NCI-H2171 (cell line): ENCODE data around the gene PHF19.

Experiments
- DNase-seq: peaks from one replicate; lab custom pipeline; 2025; lab: John Stamatoyannopoulos, UW

The PHF19 gene

DNA sequence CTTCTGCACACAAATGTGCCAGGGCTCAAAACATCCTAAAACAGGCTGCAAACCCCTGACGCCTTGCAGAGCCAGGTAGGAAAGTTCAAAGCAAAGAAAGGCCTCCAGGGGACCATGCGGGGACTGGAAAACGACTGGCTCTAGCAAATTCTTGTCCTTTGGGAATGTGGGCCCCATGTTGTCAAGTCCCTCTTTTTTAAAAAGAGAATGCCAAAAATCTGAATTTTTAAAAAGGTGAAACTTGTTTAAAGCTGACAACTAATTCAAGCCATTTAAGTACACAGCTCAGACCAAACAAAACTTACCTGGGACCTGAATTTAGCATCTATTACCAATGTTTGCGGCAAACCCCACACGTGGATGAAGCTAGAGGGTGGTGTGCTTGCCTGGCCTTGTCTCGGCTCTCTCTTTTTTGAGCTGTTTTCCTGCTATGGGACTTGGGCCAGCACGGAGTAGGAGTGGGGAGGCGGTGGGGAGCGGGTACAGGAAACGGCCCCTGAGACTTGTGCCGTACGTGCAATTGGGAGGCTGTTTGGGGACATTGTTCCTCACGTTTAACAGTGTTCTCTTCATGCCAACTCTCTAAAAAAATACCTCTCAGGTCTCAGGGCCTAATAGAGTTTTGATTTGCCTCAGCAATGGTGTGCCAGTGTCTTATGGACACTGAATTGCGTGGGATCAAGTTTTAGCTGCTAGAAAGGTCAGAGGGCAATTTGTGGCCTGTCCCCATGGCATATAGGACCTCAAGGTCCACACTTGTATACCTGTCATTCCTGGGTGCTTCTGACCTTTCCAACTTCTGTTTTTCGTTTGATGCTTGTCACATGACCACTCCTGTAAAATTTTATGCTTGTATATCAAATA, 15.1 kb upstream of the PHF19 start:
- no peak for DNase-seq

DNA sequence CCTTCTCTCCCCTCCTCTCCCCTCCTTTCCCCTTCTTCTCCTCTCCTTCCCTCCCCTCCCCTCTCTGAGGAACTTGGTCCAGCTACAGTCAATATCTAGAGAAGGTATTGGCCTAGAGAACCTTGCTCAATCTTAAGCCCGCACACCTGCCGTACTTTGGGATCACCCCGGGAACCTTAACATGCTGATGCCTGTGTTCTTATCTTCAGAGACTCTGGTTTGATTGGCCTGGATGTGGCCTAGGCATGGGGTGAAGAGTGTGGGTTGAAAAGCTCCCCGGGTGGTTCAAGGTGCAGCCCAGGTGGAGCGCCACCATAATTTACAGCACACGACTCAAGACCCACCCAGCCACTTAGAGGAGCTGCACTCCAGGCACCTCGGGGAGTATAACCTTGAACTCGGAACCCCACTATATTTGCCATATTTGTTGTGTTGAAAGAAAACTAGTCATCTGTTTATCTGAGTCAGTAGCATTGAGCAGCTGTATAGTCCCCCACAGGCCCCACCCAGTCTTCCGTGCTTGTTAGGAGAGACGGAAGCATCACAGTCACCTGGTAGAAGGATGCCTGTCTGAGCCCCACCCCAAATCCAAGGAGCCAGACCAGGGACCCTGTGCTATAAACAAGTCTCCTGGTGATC, 14.4 kb upstream of the PHF19 start:
- no peak for DNase-seq

DNA sequence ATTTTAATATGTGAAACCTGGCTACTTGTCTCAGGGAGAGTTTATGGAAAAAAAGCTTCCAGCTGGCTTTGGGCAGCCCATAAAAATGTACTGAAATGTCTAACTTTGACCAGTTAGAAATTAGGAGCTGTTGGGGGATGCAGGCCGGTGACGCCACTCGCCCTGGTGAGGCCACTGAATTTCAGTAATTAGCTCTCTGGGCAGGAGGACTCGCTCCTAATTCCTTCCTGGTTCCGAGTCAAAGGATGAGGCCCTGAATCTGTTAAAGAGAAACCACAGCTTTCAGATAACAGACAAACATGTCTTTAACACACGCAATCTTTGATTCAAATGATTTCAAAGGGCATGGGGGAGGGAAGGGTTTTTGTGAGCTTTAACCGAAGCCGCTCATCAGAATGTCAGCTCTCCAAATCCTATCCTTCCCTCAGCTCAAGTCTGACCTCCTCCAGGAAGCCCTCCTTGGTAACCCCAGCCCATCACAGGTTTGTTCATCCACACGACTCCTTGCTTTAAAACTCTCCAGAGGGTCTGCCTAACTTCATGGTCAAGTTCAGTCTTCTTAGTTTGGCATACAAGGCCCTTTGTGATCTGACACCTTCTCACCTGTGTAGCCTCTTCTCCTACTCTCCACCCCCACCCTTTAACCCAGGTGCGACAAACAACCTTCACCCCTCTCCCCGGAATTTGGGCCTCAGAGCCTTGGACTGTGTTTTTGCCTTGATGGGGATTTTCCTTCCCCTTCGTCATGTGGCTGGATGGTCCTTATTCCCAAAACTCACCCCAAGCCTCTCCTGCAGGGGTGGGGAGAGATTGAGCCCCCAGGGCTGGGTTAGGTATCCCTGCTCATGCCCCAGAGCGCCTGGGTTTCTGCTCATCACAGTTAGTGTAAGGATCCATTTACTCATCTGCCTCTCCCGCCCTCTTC, 13.6 kb upstream of the PHF19 start:
- no peak for DNase-seq

DNA sequence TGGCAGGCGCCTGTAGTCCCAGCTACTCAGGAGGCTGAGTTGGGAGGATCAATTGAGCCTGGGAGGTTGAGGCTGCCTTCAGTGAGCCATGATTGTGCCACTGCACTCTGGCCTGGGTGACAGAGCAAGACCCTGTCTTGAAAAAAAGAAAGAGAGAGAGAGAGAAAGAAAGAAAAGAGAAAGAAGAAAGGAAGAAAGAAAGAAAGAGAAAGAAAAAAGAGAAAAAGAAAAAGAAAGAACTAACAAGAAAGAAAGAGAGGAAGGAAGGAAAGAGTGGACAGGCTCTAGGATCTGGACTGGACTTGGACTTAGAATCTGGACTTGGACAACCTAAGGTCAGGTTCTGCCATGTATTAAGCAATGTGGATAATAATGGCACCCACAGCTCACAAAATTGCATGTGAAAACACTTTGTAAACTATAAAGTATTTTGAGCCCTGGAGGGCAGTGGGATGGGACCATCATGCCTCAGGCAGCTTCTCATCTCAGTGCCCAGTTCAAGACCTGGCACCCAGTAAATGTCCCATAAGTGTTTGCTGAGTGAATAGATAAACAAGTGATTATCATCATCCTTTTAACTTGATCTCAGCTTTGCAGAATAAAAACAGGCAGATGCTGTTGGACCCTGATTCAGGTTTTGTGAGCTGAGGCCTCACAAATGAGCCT, 12.8 kb upstream of the PHF19 start:
- DNase-seq, result no peak

DNA sequence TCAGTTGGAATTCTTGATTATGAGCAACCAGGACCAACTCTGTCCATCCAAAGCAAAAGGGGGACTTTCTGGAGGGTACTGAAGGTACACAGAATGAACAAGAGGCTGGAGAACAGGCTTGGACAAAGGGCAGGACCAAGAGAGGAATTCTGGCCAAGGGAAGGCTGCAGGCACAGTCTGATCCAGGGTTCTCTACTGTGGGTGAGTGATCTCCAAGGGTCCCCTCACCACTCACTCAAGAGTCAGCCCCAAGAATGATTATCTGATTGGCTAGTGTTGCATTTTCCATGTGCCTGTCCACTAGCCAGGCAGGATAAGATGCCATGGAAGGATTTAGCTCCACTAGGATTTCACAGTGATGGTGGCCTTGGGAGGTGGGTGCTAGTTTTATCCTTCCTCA, 11.6 kb upstream of the PHF19 start:
- DNase-seq, result no peak

DNA sequence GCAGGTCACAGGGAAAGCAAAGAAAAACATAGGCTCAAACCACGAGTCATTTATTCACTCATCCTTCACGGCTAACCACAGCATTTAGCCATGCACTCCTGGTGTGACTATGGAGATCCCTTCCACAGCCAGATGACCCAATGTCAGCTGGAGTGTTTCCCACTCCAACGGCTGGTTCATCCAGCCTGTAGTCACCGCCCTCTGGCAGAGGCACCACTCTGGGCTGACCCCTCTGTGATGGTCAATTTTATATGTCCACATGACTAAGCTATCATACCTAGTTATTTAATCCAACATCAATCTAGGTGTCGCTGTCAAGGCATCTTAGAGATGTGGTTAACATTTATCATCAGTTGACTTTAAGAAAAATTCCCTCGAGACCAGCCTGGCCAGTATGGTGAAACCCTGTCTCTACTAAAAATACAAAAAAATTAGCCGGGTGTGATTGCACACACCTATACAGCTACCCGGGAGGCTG, 9.5 kb upstream of the PHF19 start:
- DNase-seq, result no peak

DNA sequence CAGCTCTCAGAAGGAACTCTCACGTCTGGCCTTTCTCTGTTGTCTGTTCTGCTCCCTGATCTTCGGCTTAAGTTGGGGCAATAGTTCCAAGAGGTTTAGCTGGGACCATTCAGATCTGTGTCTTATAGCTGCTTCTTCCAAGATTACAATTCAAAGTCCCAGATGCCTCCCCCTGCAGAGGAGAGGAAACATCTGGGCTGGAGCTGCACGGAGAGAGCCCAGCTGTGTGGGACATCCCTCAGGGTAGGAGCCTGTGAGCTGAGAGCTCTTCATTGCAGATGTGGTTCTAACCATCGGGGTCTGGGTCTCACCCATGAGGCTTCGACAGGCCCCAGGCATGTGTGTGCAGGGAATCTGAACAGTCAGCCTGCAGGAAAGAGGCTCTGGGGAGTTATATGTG, 9.0 kb upstream of the PHF19 start:
- DNase-seq, result no peak

DNA sequence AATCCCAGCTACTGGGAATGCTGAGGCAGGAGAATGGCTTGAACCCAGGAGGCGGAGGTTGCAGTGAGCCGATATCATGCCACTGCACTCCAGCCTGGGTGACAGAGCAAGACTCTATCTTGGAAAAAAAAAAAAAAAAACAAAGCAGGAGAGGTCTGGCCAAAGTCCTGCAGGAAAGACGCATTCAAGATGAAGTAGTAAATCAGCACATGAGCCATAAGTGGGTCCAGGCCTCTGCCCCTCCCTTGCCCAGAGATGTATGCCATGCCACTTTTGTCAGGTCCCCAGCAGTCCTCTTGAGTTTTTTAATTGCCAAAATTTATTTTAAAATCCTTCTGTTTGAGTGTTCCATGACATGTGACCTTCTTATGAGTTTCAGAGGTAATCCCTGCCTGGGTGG, 8.5 kb upstream of the PHF19 start:
- no peak for DNase-seq

DNA sequence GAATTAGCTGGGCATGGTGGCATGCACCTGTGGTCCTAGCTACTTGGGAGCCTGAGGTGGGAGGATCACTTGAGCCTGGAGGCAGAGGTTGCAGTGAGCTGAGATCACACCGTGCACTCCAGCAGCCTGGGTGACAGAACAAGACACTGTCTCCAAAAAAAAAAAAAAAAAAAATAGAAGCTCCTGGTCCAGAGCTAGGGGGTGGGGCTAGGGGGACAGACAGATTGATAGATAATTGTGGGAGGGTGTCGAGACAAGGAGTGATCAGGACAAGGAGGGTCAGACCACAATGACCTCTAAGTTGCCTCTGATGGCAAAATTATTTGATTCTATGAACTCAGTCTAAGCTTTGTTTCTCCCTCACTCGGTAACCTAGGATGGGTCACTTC, 6.6 kb upstream of the PHF19 start:
- DNase-seq, result no peak

DNA sequence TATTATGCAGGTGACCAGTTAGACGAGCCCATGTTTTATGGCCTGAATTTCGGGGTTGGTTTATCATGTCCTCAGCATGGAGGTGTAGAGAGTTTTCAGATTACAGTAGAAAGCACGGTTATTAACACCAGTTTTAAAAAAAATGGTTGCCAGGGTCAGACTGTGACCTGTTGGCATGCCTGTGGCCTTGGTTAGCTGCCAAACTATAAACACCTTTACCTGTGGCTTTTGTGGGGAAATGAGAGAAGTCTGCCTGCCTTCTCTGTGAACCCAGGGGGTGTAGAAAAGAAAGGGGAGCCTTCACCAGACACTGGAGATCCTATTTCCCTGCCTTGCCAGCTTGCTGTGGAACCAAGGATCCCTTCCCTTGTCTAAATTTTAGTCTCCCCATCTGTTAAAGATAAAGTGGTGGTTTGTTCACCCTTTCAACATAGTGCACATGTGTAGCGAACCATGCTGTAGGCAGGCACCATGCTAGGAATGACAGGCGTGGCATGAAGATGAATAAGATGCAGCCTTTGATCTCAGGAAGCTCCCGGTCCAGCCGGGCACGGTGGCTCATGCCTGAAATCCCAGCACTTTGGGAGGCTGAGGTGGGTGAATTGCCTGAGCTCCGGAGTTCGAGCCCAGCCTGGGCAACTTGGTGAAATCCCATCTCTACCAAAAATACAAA, 6.1 kb upstream of the PHF19 start:
- no peak for DNase-seq

DNA sequence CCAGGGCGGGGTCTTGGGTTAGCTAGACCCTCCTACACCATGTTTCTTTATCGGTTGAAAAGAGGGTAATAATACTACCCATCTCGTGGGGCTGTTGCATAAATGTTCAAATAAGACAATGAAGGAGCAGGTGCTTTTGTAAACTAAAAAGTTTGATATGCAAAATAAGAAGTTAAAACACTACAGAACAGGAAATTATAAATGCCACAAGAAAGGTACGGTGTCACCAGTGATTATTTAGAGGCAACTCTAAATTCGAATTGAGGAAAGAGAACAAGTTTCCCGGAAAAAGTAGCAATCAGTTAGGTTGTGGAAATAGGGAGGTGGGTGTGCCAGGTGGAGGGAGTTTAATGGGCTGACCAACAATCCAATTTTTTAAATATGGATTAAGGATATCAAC, 2.5 kb upstream of the PHF19 start:
- no peak for DNase-seq

DNA sequence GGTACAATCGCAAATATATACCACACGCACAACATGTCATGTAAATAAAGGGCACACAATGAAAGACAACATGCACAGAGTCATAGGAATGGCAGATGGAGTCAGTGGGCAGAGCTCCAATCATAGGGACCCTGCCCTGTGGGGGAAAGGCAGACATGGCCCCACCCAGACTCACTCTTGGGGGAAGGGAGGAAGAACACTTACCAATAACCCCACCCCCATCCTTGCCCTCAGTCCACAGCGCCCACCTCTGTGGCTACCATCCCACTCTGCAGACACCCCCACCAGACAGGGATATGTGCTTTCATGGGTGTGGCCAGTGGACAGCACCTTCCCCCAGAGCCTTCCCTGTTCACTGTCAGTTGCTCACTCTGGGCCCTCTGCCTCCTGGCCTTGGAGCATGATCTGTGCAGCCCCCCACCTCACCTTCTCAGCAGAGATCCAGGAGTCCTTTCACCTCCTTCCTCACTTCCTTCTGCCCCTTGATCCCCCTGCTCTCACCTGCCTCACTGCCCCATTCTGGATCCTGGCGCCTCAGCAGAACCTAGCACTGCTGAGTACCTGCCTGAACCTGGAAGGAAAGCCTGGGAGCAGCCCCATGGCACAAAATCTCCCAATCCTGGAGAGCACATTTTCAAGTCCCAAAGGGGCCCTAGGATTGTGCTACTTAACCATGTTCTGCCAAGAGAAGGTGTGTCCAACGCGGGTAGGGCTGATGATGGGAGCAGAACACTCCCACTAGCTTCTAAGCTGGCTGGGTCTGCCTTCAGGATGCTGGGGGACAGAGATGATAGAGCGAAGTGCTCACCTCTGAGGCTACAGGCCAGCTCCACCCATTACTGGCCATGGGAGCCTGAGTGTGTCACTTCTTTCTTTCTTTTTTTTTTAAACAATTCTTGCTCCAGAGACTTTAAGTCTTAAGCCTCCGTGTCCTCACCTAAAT, 1.5 kb upstream of the PHF19 start:
- peak; percentile 28 for DNase-seq

DNA sequence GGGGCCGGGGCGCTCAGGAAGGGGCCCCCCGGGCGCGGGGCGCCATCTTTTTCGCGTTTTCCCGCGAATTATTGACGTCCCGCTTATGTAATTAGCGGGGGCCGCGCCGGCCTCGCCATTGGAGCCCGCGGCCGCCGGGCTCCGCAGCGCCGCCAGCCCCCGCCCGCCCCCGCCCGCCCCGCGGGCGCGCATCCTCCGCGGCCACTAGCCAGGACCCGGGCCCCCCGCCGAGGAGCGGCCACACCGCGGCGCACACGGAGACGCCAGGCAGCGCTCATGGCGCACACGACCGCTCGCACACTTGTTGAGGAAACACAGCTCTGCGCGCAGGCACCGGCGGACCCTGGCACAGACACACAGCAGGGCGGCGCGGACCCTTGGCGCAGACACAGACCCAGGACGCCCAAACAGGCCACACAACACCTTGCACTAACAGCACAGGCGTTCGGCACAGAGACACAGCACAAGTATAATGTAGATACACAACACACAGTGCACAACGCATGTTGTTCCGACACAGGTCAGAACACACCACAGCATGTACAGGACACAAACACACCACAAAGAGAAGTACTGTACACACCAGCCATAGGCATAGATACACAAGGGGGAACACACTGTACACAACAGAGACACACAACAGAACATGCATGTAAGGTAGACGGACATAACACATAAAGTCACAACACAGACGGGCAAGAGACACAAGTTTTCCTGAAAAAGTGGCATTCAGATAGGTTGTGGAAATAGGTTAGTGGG, 467 bp upstream of the PHF19 start:
- peak; percentile 82 for DNase-seq

DNA sequence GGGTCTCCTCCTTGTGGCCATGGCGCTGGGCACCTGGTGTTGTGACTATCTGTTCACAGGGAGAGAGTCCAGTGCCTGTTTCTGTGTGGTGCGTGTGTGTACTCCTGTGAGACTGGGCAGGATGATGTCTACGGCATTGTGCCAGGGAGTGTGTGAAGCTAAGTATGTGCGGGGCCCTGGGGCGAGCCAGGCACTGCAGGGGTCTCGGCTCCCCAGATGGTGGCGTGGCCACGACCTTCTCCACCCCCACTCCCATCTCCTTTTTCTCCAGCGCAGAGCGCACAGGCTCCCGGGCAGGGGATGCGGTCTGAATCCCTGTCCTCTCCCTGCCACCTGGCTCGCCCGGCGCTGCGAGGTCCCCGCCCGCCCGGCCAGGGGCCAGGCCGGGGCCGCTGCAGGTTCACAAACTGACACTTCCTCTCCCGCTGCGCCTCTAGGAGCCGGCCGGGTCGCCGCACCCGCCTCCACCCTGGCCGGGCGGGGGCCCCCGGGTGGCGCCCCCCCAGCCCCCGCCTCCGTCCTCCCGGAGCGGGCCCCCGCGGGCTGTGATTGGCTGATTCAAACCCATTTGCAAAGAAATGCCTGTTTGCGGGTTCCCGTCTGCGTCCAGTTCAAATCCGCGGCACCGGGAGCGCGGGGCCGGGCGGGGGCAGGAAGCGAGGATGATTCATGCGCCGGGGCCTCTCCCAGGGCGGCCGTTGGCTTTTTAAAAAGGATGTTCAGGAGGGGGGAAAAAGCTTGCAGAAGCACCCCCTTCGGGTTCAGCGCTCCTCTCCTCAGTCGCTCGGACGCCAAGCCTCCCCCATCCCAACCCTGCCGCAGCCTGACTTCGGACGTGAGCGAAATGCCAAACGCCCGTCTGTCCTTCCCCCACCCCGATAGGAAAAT, 790 bp downstream of the PHF19 start:
- DNase-seq, result peak; percentile 53

DNA sequence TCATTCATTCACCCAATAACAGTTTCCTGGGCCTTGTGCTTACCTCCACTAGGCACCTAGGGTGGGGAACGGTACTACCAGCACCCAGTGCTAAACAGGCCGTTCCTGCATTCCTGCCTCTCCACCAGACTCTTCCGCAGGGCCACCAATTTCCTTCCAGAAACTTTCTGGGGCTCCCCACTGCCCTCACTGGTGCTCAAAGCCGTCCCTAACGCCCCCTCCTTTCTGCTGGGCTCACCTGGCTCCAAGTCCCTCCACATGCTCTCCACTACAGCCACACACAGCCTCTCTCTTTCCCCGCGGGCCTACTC, 1.4 kb downstream of the PHF19 start:
- DNase-seq, result no peak

DNA sequence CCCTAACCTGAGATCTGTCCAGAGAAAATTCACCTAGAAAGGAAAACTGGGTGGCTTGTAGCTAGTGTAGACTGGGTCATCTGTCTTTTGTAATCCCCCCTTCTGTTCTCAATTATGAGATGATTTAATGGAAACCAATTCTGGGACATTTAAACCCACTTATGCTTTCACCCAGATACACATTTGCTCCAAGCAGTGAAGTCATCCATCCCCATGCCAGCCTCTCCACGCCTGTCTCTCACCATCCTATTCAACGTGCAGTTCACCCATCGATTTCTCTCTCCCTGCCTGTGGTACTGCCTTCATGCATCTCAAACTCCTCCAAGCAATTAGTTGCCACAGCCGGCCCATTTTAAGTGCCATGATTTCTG, 1.8 kb downstream of the PHF19 start:
- no peak for DNase-seq

DNA sequence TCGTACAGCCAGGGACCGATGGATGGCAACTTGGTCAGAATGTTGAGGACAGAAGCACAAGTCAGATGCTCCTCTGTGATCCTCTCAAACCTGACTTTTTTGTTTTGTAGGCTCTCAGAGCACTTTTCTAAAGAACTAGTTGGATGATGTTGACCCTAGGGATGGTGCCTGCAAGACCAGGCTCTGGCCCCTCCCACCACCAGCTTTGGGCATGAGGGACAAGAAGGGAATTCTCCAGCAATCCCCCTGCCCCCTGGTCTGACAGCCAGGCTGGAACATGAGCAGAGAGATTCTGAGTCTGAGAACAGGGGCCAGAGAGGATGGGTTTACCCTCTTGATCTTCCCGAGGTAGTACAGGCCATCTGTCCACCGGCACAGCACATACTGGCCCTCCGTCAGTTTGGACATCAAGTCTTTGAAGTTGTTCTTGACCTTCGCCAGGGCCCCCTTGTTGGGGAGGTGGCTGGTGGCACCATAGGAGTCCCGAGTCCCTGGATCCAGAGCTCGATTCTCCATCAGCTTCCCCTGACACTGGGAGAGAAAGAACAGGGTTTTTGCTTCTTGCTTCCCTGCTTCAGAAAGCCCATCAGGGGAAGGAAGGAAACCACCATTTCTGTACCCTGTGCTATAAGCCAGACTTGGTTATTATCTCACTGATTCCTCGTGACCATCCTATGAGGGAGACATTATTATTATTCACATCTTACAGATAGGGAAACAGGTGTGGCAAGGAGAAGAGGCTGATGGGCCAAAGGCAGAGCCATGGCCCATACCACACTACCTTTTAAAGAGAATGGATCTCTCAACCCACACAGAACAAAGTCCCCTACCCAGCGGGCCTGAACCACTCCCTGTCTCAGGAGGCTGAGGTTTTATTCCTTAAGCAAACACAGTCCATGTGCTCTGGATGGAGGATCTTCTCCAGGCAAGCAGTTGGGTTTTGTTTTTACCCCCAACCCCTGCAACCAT, 2.5 kb downstream of the PHF19 start:
- DNase-seq, result no peak

DNA sequence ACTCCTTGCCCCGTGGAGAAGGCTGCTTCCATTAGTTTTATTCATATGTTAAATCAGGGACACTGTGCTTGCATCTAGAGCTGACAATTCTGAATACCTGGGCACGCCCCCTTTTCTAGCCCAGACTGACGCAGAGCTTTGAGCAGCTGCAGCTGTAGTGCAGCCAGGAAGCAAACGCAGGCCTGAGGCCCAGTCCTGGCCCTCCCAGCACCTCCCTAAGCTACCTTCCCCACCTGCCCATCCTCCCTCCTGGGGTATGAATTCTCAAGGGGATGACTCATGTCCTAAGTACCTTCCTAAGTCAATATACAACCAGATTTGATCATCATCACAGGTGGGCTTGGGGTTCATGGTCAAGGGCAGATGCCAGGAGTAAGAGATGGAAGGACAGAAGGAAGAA, 3.5 kb downstream of the PHF19 start:
- DNase-seq, result no peak
